NB4 (cell line): ENCODE results near the gene FBN1.

ENCODE experiments used
- POLR2A ChIP-seq: IDR thresholded peaks from 2 replicates; pipeline ENCODE4 v1.6.1; 2011; ENCODE audit warnings: mild to moderate bottlenecking; ENCODE audit not compliant: insufficient read length; ENCODE audit errors: extremely low read depth
- TF ChIP-seq, protein P1 (sequence below): IDR thresholded peaks from one replicate; pipeline ENCODE4 v1.5.1; 2012; ENCODE audit warnings: low read depth, low read length

DNA sequence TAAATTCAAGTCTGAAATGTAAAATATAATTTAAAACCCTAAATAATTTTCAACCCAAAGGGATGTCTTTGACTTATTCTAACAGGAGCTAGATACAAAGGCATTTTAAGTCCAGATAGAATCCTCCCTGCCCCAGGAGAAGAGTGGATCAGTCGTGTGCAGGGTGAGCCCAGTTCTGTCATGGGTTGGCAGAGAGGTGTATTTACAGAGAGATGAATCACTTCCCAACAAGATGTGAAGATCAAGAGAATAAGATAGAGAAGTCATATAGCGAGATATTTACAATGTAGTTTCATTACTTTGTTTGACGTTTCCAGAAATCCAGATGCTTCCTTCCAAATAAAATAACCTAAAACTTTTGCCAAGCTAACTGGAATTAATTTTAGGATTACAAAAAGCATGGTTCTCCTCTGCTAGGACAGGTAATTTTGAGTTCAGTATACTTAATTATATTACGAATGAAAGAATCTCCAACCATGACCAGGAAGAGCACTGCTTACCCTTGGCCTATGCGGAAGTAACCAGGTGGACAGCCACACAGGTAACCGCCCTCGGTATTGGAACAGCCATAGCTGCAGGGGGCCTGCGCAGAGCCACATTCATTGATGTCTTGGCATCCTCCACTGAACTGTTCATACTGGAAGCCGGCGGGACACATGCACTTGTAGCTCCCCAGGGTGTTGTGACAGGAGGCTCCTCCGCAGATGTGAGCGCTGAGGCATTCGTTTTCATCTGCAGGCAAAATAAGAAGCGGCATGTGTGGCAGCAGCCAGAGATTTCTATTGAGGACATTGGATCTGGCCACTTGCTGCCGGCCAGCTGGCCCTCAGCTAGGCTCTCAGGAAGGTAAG, 230.2 kb downstream of the FBN1 start:
- TF ChIP-seq, protein P1, sequence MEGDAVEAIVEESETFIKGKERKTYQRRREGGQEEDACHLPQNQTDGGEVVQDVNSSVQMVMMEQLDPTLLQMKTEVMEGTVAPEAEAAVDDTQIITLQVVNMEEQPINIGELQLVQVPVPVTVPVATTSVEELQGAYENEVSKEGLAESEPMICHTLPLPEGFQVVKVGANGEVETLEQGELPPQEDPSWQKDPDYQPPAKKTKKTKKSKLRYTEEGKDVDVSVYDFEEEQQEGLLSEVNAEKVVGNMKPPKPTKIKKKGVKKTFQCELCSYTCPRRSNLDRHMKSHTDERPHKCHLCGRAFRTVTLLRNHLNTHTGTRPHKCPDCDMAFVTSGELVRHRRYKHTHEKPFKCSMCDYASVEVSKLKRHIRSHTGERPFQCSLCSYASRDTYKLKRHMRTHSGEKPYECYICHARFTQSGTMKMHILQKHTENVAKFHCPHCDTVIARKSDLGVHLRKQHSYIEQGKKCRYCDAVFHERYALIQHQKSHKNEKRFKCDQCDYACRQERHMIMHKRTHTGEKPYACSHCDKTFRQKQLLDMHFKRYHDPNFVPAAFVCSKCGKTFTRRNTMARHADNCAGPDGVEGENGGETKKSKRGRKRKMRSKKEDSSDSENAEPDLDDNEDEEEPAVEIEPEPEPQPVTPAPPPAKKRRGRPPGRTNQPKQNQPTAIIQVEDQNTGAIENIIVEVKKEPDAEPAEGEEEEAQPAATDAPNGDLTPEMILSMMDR = no peak
- TF ChIP-seq POLR2A = no peak
